Stimulated activated naive B cell treated with anti-CD40 and anti-IgM and Interleukin-4, amounts not matched to agents 10 μg/mL and 1 μg/mL and 100 μg/mL, for 72 hours (primary cell): Measurements from ENCODE around the gene PARVB.
A peak's percentile ranks its signal among the peaks of the same experiment; 100 is the strongest.

Experiments used
- ATAC-seq, 2 donors: fragments of 150-1000 bp; cut with Tn5 transposase; replicated peaks; 2 replicates each; pipeline ENCODE4 v1.10.0; 2021; ENCODE audit warnings: moderate library complexity in 1 of 2
- DNase-seq: peaks from one replicate; pipeline ENCODE4 v3.0.0; 2021
- H3K27ac Mint-ChIP-seq: one replicate; pipeline ENCODE4 v1.8.0; 2022; ENCODE audit warnings: mild to moderate bottlenecking, mixed read lengths
- H3K27me3 Mint-ChIP-seq, 2 donors: one replicate each; pipeline ENCODE4 v1.8.0; 2022; ENCODE audit warnings: mixed read lengths in 2 of 2
- H3K36me3 Mint-ChIP-seq, 2 donors: one replicate each; pipeline ENCODE4 v1.8.0; 2022; ENCODE audit warnings: mixed read lengths in 2 of 2, mild to moderate bottlenecking in 1 of 2
- H3K4me1 Mint-ChIP-seq, 2 donors: one replicate each; pipeline ENCODE4 v1.8.0; 2022; ENCODE audit warnings: mixed read lengths in 2 of 2, mild to moderate bottlenecking in 1 of 2
- H3K4me3 Mint-ChIP-seq, 2 donors: one replicate each; pipeline ENCODE4 v1.8.0; 2022; ENCODE audit warnings: mild to moderate bottlenecking in 2 of 2, mixed read lengths in 2 of 2, moderate library complexity in 1 of 2
- H3K9me3 Mint-ChIP-seq, 2 donors: one replicate each; pipeline ENCODE4 v1.8.0; 2022; ENCODE audit warnings: mixed read lengths in 2 of 2, mild to moderate bottlenecking in 1 of 2

Gene PARVB

DNA sequence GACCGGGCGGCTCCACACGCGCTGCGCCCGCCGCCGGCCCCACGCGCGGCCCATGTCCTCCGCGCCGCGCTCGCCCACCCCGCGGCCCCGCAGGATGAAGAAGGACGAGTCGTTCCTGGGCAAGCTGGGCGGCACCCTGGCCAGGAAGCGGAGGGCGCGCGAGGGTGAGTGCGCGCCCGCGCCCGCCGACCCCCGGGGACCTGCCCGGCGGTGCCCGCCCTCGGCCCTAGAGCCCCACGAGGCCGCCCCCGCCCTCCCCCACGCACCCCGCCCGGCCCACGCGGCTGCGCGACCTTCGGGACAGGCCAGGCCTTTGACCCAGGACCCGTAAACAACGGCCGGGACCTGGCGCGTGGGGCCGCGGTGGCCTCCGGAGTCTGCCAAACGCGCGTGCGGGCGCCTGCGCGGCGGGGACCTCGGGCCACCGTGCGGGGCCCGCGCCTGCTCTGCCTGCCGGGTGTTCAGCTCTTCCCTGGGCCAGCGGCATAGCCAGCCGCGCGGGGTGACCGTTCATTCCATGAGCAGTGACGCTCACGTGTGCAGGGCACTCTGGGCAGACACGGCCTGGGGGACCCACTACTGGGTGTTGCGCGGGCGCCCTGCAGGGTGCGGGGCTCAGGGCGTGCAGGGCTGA, at the start of gene PARVB:
PARVB (plus strand) TSS at position 15 of the 634 bp plus-strand sequence; CDS start at position 53, 38 bp downstream.
- ATAC-seq (peak; percentile 12 to 15), DNase-seq (peak; percentile 34)
- Mint-ChIP-seq H3K27me3 (no peaks in the 10 kb centered on the region), H3K9me3 (no peaks in the 10 kb centered on the region), H3K4me1 (peaks cover 63 to 89% of the 10 kb centered on the region in 2 donors), H3K27ac (peak within 1 kb of the TSS; percentile 100), H3K36me3 (peaks cover 40 to 74% of the 10 kb centered on the region in 2 donors), H3K4me3 (peak within 1 kb of the TSS; percentile 89 to 97)

DNA sequence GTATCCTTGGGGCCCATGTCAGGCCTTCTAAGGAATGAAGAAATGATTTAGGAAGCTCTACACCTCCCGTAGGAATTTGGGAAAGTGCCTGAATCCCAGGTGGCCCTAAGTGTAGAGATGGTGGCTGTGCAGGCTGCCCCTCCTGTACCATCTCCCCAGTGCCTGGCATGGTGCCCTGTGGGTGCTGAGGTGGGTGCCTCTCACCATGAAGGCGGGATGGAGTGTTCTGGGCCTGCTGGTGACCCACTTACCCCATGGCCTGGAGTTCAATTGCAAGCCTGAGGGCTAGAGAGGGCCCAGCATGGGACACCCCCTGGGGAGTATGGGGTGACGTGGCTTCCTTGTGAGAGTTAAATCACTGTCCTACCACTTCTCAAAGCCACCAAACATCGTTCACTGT, 49.1 kb upstream of the PARVB start:
- Mint-ChIP-seq H3K9me3 (no peaks in the 10 kb centered on the region), H3K4me1 (peaks cover 0 to 2% of the 10 kb centered on the region in 2 donors), H3K4me3 (no peak overlapping the region), H3K27me3 (no peaks in the 10 kb centered on the region), H3K36me3 (peaks cover 51 to 59% of the 10 kb centered on the region in 2 donors), H3K27ac (no peak overlapping the region)
- DNase-seq (no peak), ATAC-seq (no peak)

DNA sequence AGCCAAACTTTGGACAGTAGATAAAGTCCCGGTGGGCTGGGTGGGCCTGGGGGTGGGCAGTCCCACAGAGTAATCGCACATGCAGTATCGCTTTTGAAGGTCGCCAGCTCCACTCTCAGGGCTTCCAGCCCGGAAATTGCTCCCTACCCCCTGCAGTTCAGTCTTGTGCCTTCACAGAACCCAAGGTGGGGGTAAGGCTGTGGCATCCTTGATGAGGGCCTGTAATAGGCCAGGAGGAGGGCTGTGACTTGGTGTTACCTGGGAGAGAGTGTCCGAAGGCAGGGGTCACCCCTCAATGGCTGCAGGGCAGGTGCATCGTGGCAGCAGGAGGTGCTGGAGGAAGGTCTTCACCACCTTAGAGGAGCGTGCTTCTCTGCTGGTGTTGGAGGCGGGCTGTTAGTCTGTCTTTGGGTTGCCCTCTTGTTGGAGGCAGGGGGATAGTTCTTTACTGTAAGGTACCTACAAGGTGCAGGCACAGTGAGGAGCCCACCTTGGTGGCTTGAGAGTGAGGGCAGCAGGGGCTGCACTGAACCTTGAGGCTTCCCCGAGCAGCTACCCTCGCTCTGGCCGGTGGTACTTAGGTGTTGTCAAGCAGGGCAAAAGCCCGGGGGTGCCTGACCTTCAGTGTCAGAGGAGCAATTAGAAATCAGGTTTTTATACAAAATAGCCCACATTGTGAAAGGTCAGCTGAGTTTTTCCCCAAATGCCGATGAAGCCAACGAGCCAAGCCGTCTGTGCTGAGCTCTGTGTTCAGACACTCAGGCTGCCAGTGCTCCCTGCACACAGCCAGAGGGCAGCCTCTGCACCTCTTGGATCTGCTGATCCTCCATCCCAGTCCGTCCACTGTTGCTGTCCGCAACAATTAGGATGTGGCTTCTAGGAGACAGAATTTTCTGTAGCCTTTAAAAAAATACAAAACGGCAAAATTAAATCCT, 47.0 kb upstream of the PARVB start:
- Mint-ChIP-seq H3K27ac (no peak overlapping the region), H3K9me3 (no peaks in the 10 kb centered on the region), H3K36me3 (peaks cover 55 to 64% of the 10 kb centered on the region in 2 donors), H3K4me1 (no peaks in the 10 kb centered on the region), H3K27me3 (no peaks in the 10 kb centered on the region), H3K4me3 (no peak overlapping the region)
- DNase-seq (no peak), ATAC-seq (no peak)

DNA sequence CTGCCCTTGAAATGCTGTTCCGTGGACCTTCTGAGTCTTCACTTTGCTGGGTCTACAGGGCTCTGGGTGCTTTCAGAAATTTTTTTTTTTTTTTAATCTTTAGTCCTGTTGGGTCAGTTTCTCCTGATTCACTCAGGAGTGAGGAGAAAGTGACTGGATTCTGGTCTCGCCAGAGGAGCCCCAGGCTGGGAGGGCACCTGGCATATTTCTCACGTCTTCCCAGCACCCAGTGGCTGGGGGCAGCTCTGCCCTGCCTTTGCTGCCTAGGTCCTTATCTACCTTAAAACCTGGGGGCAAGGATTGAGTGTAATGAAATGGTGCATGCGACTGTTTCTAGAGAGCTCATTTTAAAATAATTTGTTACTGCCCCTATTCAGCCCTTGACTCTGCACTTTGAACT, 45.5 kb upstream of the PARVB start:
- Mint-ChIP-seq H3K4me3 (no peak overlapping the region), H3K4me1 (no peaks in the 10 kb centered on the region), H3K36me3 (peaks cover 52 to 59% of the 10 kb centered on the region in 2 donors), H3K27me3 (no peaks in the 10 kb centered on the region), H3K9me3 (no peaks in the 10 kb centered on the region), H3K27ac (no peak overlapping the region)
- no peak for ATAC-seq
- DNase-seq = no peak

- DNase-seq (no peak), ATAC-seq (no peak)
- Mint-ChIP-seq H3K27me3 (no peaks in the 10 kb centered on the region), H3K4me3 (no peak overlapping the region), H3K4me1 (no peaks in the 10 kb centered on the region), H3K36me3 (peaks cover 49 to 56% of the 10 kb centered on the region in 2 donors), H3K27ac (no peak overlapping the region), H3K9me3 (no peaks in the 10 kb centered on the region)
Measured at GRCh38 chr22:43980579-43980978, 43.5 kb upstream of the PARVB start.

- H3K9me3 Mint-ChIP-seq = no peaks in the 10 kb centered on the region
- H3K4me1 Mint-ChIP-seq = no peaks in the 10 kb centered on the region
- ATAC-seq (no peak), DNase-seq (no peak)
- no peak overlapping the region for H3K4me3 Mint-ChIP-seq
- H3K36me3 Mint-ChIP-seq = peaks cover 46 to 53% of the 10 kb centered on the region in 2 donors
- H3K27ac Mint-ChIP-seq = no peak overlapping the region
- H3K27me3 Mint-ChIP-seq = no peaks in the 10 kb centered on the region
Measured at GRCh38 chr22:43980996-43981395, 43.1 kb upstream of the PARVB start.

DNA sequence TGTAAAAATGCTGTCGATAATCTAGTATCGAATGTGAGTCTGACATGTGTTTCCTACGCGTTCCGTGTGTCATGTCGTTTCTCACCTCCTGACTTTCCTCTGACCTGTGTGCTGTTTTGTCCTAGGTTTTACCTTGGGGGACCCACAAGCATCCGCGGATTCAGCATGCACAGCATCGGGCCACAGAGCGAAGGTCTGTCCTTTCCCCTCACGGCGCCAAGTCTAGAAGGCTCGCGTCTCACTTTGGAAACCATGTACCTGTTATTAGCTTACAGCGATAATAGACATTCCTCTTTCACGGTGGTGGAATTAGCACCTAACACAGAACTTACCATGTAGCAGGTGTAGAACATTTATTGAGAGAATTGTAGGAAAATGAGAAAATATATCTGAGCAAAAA, 40.3 kb upstream of the PARVB start:
- ATAC-seq (no peak), DNase-seq (no peak)
- Mint-ChIP-seq H3K4me3 (no peak overlapping the region), H3K36me3 (peaks cover 46 to 58% of the 10 kb centered on the region in 2 donors), H3K27me3 (no peaks in the 10 kb centered on the region), H3K4me1 (no peaks in the 10 kb centered on the region), H3K9me3 (no peaks in the 10 kb centered on the region), H3K27ac (no peak overlapping the region)

DNA sequence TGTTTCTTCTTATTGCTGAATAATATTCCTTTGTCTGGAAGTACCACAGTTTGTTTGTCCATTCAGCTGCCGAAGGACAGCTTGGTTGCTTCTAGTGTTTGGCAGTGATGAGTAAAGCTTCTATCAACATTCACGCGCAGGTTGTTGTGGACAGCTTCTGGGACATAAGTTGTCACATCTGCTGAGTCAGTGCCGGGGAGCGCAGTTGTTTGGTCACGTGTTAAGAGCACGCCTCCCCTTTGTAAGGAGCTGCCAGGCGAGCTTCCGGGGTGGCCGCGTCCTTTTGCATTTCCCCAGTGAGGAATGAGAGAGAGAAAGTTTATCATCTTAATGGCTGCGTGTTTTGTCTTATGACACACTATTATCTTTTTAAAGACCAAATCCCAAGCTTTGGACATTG, 38.6 kb upstream of the PARVB start:
- no peaks in the 10 kb centered on the region for H3K27me3 Mint-ChIP-seq
- H3K27ac Mint-ChIP-seq = no peak overlapping the region
- H3K4me1 Mint-ChIP-seq = no peaks in the 10 kb centered on the region
- peaks cover 43 to 51% of the 10 kb centered on the region in 2 donors for H3K36me3 Mint-ChIP-seq
- H3K4me3 Mint-ChIP-seq = no peak overlapping the region
- ATAC-seq (no peak), DNase-seq (no peak)
- no peaks in the 10 kb centered on the region for H3K9me3 Mint-ChIP-seq

GRCh38 chr22:43988116-43988820, 35.8 kb upstream of the PARVB start:
- DNase-seq = no peak
- H3K4me3 Mint-ChIP-seq = no peak overlapping the region
- H3K4me1 Mint-ChIP-seq = peaks cover 3 to 9% of the 10 kb centered on the region in 2 donors
- ATAC-seq = no peak
- no peaks in the 10 kb centered on the region for H3K9me3 Mint-ChIP-seq
- no peaks in the 10 kb centered on the region for H3K27me3 Mint-ChIP-seq
- H3K27ac Mint-ChIP-seq = no peak overlapping the region
- H3K36me3 Mint-ChIP-seq = peaks cover 56 to 64% of the 10 kb centered on the region in 2 donors

- peaks cover 56 to 65% of the 10 kb centered on the region in 2 donors for H3K36me3 Mint-ChIP-seq
- no peak overlapping the region for H3K27ac Mint-ChIP-seq
- DNase-seq (no peak), ATAC-seq (no peak)
- no peaks in the 10 kb centered on the region for H3K9me3 Mint-ChIP-seq
- H3K4me1 Mint-ChIP-seq = peaks cover 8 to 16% of the 10 kb centered on the region in 2 donors
- H3K4me3 Mint-ChIP-seq = no peak overlapping the region
- H3K27me3 Mint-ChIP-seq = no peaks in the 10 kb centered on the region
Measured at GRCh38 chr22:43988960-43989359, 35.1 kb upstream of the PARVB start.

- H3K9me3 Mint-ChIP-seq = no peaks in the 10 kb centered on the region
- H3K36me3 Mint-ChIP-seq = peaks cover 61 to 74% of the 10 kb centered on the region in 2 donors
- H3K27ac Mint-ChIP-seq = no peak overlapping the region
Measured at GRCh38 chr22:43990044-43990443, 34.1 kb upstream of the PARVB start.

DNA sequence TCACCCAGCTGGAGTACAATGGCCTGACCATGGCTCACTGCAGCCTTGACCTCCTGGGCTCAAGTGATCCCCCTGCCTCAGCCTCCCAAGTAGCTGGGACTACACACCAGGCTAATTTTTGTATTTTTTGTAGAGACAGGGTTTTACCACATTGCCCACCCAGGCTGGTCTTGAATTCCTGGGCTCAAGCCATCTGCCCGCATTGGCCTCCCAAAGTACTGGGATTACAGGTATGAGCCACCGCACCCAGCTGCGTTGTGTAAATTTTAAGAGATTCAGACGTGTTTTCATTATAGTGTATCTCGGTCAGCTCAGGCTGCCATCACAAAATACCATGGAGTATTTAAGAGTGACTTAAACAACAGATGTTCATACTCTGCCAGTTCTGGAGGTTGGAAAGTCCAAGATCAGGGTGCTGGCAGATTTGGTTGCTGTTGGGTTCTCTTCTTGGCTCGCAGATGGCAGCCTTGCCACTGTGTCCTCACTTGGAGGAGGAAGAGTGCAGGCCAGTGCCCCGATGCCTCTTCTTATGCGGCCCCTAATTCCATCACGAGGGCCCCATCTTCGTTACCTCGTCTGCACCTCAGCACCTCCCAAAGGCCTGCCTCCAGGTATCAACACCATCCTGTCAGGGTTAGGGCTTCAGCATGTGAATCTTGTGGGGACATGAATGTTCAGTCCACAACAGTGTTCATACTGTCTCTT, 32.6 kb upstream of the PARVB start:
- Mint-ChIP-seq H3K27me3 (no peaks in the 10 kb centered on the region), H3K36me3 (peaks cover 59 to 73% of the 10 kb centered on the region in 2 donors), H3K4me3 (no peak overlapping the region), H3K9me3 (no peaks in the 10 kb centered on the region), H3K27ac (peak overlapping the region; percentile 25), H3K4me1 (peaks cover 29 to 41% of the 10 kb centered on the region in 2 donors)
- DNase-seq (no peak), ATAC-seq (no peak)

More at GRCh38 chr22:43990044-43990443, 34.1 kb upstream of the PARVB start:
- ATAC-seq (no peak), DNase-seq (no peak)
- Mint-ChIP-seq H3K27me3 (no peaks in the 10 kb centered on the region), H3K4me1 (peaks cover 16 to 27% of the 10 kb centered on the region in 2 donors), H3K4me3 (no peak overlapping the region)

GRCh38 chr22:43992331-43992821, 31.7 kb upstream of the PARVB start:
- ATAC-seq (no peak), DNase-seq (no peak)
- Mint-ChIP-seq H3K4me3 (no peak overlapping the region), H3K9me3 (no peaks in the 10 kb centered on the region), H3K4me1 (peaks cover 37 to 50% of the 10 kb centered on the region in 2 donors), H3K27me3 (no peaks in the 10 kb centered on the region), H3K27ac (no peak overlapping the region), H3K36me3 (peaks cover 62 to 77% of the 10 kb centered on the region in 2 donors)
